C4-2B (cell line): Measurements from ENCODE around the gene MIER3.

Experiments
- H3K27ac ChIP-seq: fragments of 450-650 bp; 2 replicates; pipeline ENCODE4 v1.5.1; 2017
- ZFX ChIP-seq: fragments of 450-650 bp; IDR thresholded peaks from 2 replicates; pipeline ENCODE4 v1.6.1; 2017
- TF ChIP-seq, protein P1 (sequence below): fragments of 450-650 bp; conservative IDR thresholded peaks from 2 replicates; pipeline ENCODE4 v1.5.1; 2017; ENCODE audit warnings: mild to moderate bottlenecking

Gene MIER3

DNA sequence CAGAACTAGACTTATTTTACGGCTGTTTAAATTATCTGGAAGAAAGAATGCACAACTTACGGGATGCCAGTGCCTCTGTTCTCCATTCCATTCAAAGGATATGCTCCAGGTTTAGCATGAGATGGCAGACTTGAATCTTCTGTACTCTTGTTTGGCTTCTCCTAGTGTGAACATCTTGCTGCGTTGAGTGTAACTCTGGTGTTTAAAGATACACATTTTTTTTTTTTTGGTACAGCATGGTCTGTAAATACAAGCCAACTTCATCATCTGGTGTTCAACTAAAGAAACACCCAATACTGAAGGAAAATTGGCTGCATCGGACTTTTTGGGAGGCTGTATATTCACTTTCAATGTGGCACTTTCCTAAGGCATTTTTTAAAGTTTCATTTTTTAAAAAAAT, 7.4 kb upstream of the MIER3 start:
- no peak for TF ChIP-seq ZFX
- TF ChIP-seq, protein P1, sequence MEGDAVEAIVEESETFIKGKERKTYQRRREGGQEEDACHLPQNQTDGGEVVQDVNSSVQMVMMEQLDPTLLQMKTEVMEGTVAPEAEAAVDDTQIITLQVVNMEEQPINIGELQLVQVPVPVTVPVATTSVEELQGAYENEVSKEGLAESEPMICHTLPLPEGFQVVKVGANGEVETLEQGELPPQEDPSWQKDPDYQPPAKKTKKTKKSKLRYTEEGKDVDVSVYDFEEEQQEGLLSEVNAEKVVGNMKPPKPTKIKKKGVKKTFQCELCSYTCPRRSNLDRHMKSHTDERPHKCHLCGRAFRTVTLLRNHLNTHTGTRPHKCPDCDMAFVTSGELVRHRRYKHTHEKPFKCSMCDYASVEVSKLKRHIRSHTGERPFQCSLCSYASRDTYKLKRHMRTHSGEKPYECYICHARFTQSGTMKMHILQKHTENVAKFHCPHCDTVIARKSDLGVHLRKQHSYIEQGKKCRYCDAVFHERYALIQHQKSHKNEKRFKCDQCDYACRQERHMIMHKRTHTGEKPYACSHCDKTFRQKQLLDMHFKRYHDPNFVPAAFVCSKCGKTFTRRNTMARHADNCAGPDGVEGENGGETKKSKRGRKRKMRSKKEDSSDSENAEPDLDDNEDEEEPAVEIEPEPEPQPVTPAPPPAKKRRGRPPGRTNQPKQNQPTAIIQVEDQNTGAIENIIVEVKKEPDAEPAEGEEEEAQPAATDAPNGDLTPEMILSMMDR: no peak
- no peak overlapping the region for H3K27ac ChIP-seq

DNA sequence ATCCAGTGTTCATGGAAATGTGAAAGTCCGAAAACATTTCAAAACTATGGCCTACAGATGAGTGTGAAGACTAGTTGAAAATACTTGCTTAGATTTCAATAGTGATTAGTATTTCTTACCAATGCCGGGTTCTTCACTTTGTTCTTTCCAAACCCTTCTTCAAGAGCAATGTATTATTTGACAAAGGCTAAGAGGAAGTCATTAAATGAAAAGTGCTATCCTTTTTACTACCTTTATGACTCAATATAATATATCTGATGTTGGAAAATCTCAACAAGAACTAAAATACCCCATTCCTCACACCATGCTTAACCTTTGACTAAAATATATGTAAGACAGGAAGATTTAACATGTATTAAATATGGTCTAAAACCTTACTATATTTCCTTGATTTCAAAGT, 6.7 kb upstream of the MIER3 start:
- no peak overlapping the region for H3K27ac ChIP-seq
- TF ChIP-seq, protein P1: no peak

DNA sequence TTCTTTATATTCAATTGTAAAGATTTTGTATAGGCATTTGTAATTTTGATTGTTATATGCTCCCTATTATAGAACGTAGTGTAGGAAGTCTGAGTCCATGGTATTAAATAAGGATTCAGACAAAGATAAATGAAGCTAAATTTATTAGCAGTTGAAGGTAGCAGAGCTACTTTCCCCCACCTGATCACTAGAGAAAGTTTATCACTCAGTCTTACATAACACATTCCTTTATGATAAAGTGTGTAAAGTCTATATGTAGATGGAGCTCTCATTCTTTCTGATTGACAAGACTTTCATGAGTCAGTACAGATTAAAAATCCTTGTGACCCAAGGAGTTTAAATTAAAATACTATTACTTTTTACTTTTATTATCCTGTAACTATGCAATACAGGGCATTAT, 2.3 kb upstream of the MIER3 start:
- no peak for TF ChIP-seq ZFX
- TF ChIP-seq, protein P1: no peak
- H3K27ac ChIP-seq: no peak overlapping the region

DNA sequence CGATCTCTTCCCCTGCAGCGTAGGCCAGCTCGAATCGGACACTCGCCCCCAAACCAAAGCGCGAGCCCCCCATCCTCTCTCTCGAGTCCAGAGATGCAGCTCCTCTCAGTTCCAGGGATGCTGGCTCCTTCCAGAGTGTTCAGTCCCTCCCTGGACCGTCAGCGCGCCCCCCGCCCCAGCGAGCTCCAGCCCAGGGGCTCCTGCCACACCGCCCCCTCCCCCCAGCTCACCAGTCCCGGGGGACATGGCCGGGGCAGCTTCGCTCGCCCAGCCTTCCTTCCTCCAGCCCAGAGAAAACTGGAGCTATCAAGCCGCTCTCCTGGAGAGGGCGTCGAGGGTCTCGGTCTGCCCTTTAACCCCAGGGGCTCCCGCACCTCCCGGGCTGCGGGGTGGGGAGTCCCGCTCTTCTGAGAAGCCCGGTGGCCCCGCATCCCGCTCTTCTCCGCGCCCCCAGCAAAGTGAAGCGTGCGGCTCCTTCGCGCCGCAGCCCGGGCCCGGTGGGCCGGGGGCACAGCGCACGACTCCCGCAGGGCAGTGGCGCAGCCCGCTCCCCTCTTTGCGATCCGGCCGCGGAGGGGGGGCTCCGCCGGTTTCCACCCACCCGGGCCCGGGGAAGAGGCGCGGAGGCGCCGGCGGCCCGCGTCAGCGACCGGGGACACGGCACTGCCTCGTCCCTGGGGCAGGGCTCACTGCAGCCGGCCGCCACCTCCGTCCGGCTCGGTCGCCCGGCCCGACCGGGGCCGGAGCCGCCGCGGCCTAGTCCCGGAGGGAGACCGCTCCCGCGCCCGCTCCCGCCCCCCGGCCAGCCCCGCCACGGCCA, 587 bp downstream of the MIER3 start:
- H3K27ac ChIP-seq: peak overlapping the region; percentile 83
- TF ChIP-seq, protein P1: no peak; the same call in 1 of the 2 replicates
- TF ChIP-seq ZFX: peak; percentile 98

DNA sequence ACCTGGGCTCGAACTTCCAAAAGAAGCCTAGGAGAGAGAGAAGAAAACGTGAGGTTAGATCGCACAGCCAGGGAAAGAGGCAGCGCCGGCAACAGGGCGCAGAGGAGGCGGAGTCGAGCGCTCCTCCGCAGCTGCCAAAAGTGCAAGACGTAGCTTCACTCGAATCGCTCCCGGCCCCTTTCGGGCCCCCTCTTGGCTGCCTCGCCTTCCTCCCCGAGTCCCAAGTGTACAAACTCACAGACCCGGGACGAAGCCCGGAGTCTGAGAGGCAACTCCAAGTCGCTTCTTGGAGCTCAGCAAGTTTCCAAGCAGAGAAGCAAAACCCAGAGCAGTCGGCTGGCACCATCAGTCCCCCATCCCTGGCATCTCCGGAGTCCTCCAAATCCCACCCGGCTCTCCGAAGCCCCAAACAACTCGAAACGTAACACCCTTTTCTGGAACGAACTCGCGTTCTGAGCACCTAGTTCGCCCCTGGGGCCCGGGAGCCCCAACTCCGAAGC, 1.2 kb downstream of the MIER3 start:
- H3K27ac ChIP-seq: peak overlapping the region; percentile 83; the same call in 1 of the 2 replicates
- TF ChIP-seq ZFX: no peak
- TF ChIP-seq, protein P1: no peak

DNA sequence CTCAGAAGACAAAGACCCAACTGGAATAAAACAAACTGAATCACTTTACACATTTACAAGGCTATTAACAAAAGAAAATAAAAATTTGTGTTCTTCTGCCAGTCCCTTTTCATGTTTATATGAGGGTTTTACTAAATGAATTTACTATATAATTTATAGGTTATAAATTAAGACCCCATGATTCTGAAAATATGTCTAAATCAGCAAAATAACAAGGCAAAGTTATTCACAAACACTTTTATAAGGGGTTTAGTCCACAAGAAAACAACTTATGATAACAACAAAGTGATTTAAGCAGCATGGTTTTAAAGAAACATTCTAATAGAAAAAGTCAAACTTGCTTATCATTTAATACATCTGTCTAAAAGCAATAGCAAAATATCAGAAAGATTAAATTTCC, 4.9 kb downstream of the MIER3 start:
- H3K27ac ChIP-seq: no peak overlapping the region
- no peak for TF ChIP-seq ZFX
- TF ChIP-seq, protein P1: no peak

DNA sequence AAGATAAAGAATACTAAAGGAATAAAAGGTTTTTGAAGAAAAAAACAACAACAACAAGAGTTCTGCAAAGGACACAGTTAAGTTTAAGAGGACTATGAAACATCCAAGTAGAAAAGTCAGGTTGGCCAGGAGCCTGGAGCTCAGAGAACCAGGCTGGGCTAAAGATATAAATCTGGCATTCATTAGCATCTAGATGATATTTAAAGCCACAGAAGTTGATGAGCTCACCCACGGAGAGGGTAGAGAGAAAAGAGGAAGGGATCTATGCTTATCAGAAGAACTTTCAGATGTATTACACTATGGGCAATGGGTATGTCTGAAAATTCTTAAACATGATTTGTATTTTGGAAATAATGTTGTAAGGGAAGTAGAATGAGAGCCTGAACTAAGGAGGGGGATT, 9.9 kb downstream of the MIER3 start:
- H3K27ac ChIP-seq: no peak overlapping the region
- TF ChIP-seq, protein P1: no peak
- no peak for TF ChIP-seq ZFX
